ENCODE results near the gene CGRRF1.

Gene CGRRF1

GRCh38 chr14:54490445-54491175 is 19.1 kb upstream of the CGRRF1 start:
- Histone ChIP-seq H3K27me3 (ENCODE audit: low read length) (no peaks in the 10 kb centered on the region), H3K36me3 (ENCODE audit: low read length) (no peaks in the 10 kb centered on the region), H3K79me2 (ENCODE audit: insufficient read depth, low read length) (peaks cover 37% of the 10 kb centered on the region), H3K9ac (ENCODE audit: low read length) (no peak overlapping the region), H3K9me3 (ENCODE audit: insufficient read depth, low read length) (no peaks in the 10 kb centered on the region), H3K4me3 (ENCODE audit: insufficient read depth, low read length, poor library complexity, severe bottlenecking) (no peak overlapping the region), H3K4me2 (ENCODE audit: low read depth, low read length, poor library complexity, severe bottlenecking) (no peak overlapping the region), H3F3A (ENCODE audit: insufficient read depth) (peaks cover 10% of the 10 kb centered on the region; the same call in 1 of the 2 replicates), H3K27ac (ENCODE audit: low read depth, low read length) (no peak overlapping the region), H2AFZ (ENCODE audit: low read depth, low read length, severe bottlenecking) (no peak overlapping the region), H3K9me2 (replicated peaks; ENCODE audit: insufficient read depth, low read length) (no peaks in the 10 kb centered on the region), H4K20me1 (ENCODE audit: low read depth, low read length) (no peaks in the 10 kb centered on the region)
- no peak for TF ChIP-seq EZH2phosphoT487 (conservative IDR thresholded peaks at IDR 0.05; ENCODE audit: low read length)
- TF ChIP-seq CTCF (IDR thresholded peaks at IDR 0.05; ENCODE audit: insufficient read depth, low read length, poor library complexity, severe bottlenecking), result no peak

DNA sequence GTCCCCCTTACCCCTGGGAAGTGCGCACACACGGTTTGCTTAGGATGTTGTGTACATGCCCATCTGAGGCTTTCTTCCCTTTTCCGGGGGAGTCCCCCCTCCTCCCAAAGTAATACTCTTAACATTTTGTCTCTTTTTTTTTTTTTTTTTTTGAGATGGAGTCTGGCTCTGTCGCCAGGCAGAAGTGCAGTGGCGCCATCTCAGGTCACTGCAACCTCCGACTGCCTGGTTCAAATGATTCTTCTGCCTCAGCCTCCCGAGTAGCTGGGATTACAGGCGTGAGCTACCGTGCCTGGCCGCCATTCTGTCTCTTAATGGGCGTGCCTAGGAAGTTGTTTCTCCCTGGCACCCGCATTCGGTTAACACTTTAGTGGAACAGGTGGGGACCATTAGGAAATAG is 16.4 kb upstream of the CGRRF1 start:
- Histone ChIP-seq H3K79me2 (ENCODE audit: insufficient read depth, low read length) (peaks cover 11% of the 10 kb centered on the region), H3K27me3 (ENCODE audit: low read length) (no peaks in the 10 kb centered on the region), H2AFZ (ENCODE audit: low read depth, low read length, severe bottlenecking) (no peak overlapping the region), H4K20me1 (ENCODE audit: low read depth, low read length) (no peaks in the 10 kb centered on the region), H3F3A (ENCODE audit: insufficient read depth) (peaks cover 5% of the 10 kb centered on the region; the same call in 1 of the 2 replicates), H3K4me3 (ENCODE audit: insufficient read depth, low read length, poor library complexity, severe bottlenecking) (no peak overlapping the region), H3K36me3 (ENCODE audit: low read length) (no peaks in the 10 kb centered on the region), H3K9ac (ENCODE audit: low read length) (no peak overlapping the region), H3K4me2 (ENCODE audit: low read depth, low read length, poor library complexity, severe bottlenecking) (no peak overlapping the region), H3K9me2 (replicated peaks; ENCODE audit: insufficient read depth, low read length) (no peaks in the 10 kb centered on the region), H3K27ac (ENCODE audit: low read depth, low read length) (no peak overlapping the region), H3K9me3 (ENCODE audit: insufficient read depth, low read length) (no peaks in the 10 kb centered on the region)
- TF ChIP-seq CTCF (IDR thresholded peaks at IDR 0.05; ENCODE audit: insufficient read depth, low read length, poor library complexity, severe bottlenecking) (no peak), EZH2phosphoT487 (conservative IDR thresholded peaks at IDR 0.05; ENCODE audit: low read length) (no peak)

GRCh38 chr14:54497224-54497623 is 12.5 kb upstream of the CGRRF1 start:
- Histone ChIP-seq H3K36me3 (ENCODE audit: low read length) (no peaks in the 10 kb centered on the region), H3K9me2 (replicated peaks; ENCODE audit: insufficient read depth, low read length) (no peaks in the 10 kb centered on the region), H3K79me2 (ENCODE audit: insufficient read depth, low read length) (no peaks in the 10 kb centered on the region), H3K27ac (ENCODE audit: low read depth, low read length) (no peak overlapping the region), H3K9ac (ENCODE audit: low read length) (no peak overlapping the region), H3F3A (ENCODE audit: insufficient read depth) (no peaks in the 10 kb centered on the region), H3K4me3 (ENCODE audit: insufficient read depth, low read length, poor library complexity, severe bottlenecking) (no peak overlapping the region), H4K20me1 (ENCODE audit: low read depth, low read length) (no peaks in the 10 kb centered on the region), H3K4me2 (ENCODE audit: low read depth, low read length, poor library complexity, severe bottlenecking) (no peak overlapping the region), H2AFZ (ENCODE audit: low read depth, low read length, severe bottlenecking) (no peak overlapping the region), H3K9me3 (ENCODE audit: insufficient read depth, low read length) (no peaks in the 10 kb centered on the region), H3K27me3 (ENCODE audit: low read length) (no peaks in the 10 kb centered on the region)
- TF ChIP-seq CTCF (IDR thresholded peaks at IDR 0.05; ENCODE audit: insufficient read depth, low read length, poor library complexity, severe bottlenecking) (no peak), EZH2phosphoT487 (conservative IDR thresholded peaks at IDR 0.05; ENCODE audit: low read length) (no peak)
